ENCODE measurements around the gene ETNPPL.

DNA sequence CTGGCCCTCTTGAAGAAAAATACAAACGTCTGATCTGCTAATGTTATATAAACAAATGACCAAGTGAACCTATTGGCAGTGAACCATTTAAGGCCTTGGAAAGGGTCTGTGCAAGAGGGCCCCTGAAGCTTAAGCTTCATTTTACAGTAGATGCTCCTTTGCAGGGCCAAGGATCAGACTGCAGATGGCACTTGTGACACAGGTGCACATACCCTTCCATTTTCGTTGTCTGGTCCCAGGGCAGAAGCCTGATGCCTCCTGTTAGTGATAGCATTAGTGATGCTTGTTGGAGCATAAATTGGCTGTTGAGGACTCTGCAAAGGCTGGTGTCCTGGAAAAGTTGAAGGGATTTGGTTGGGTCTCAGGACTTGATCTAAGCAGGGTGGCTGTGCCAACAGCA, 46.5 kb downstream of the ETNPPL start:
- TF ChIP-seq, protein P1, sequence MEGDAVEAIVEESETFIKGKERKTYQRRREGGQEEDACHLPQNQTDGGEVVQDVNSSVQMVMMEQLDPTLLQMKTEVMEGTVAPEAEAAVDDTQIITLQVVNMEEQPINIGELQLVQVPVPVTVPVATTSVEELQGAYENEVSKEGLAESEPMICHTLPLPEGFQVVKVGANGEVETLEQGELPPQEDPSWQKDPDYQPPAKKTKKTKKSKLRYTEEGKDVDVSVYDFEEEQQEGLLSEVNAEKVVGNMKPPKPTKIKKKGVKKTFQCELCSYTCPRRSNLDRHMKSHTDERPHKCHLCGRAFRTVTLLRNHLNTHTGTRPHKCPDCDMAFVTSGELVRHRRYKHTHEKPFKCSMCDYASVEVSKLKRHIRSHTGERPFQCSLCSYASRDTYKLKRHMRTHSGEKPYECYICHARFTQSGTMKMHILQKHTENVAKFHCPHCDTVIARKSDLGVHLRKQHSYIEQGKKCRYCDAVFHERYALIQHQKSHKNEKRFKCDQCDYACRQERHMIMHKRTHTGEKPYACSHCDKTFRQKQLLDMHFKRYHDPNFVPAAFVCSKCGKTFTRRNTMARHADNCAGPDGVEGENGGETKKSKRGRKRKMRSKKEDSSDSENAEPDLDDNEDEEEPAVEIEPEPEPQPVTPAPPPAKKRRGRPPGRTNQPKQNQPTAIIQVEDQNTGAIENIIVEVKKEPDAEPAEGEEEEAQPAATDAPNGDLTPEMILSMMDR (IDR thresholded peaks at IDR 0.05): no peak
- TF ChIP-seq POLR2A (IDR thresholded peaks at IDR 0.05): no peak

Measured in uterus (tissue), 2 donors.